ENCODE measurements around the gene MMP24.

DNA sequence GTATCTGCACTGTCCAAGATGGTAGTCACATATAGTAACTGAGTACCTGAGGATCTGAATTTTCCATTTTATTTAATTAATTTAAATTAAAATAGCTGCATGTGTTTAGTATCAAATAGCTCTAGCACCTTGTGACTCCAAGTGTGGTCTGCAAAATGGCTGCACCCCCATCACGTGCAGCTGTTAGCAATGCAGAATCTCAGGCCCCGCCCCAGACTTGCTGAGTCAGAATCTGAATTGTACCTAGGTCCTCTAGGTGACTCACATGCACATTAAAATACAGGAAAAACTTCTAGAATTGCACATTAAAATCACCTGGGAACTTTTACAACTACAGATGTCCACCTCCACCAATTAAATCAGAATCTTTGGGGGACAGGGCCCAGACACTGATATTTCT is 84.9 kb downstream of the MMP24 start:
- no peak for TF ChIP-seq POLR2A (IDR thresholded peaks at IDR 0.05; ENCODE audit: low read length)
- no peak for TF ChIP-seq GATA1 (IDR thresholded peaks at IDR 0.05; ENCODE audit: low read depth, low read length)
